ENCODE results near the gene PLEKHO1. TPM values are rescaled to one million over a fixed set of nuclear protein-coding genes. Genes with fewer than 3 reads are reported as not detected.
A peak's percentile ranks its signal among the peaks of the same experiment; 100 is the strongest.

PLEKHO1 gene
- total and polyA plus RNA-seq, 7 donors: 14.1 to 402 (median 251) TPM

GRCh38 chr1:150165622-150166612 lies 16.2 kb downstream of the PLEKHO1 start:
- DNase-seq: no peak
- intact Hi-C loops (cut with DNase I): no loop called here
- Histone ChIP-seq H3K36me3 (no peaks in the 10 kb centered on the region), H3K9me3 (no peaks in the 10 kb centered on the region), H3K4me3 (no peak overlapping the region), H3K27ac (peak overlapping the region; percentile 98 to 100 (median 99)), H3K27me3 (no peaks in the 10 kb centered on the region), H3K4me1 (peaks cover 0 to 56% (median 50%) of the 10 kb centered on the region in 4 donors)
- WGBS, 2 donors: 55 to 74% methylated on average over 14 of the region's 14 CpGs
- no peak for TF ChIP-seq POLR2A (IDR thresholded peaks at IDR 0.05)
- no peak for TF ChIP-seq EP300 (IDR thresholded peaks at IDR 0.05)
- peak in 3 of 4 experiments; percentile 60 to 67 (median 62) for TF ChIP-seq CTCF (IDR thresholded peaks at IDR 0.05)
- TF ChIP-seq POLR2AphosphoS5 (IDR thresholded peaks at IDR 0.05): peak in 3 of 4 donors; percentile 23 to 51 (median 36)

- 7 to 25% methylated on average over 6 of the region's 6 CpGs for WGBS, 2 donors
- Histone ChIP-seq H3K27ac (no peak overlapping the region), H3K4me1 (peaks cover 0 to 25% (median 22%) of the 10 kb centered on the region in 4 donors), H3K27me3 (no peaks in the 10 kb centered on the region), H3K9me3 (no peaks in the 10 kb centered on the region), H3K36me3 (no peaks in the 10 kb centered on the region), H3K4me3 (no peak overlapping the region)
- intact Hi-C loops (cut with DNase I): loop anchor here (1.0 kb wide), 2 partner anchors 96 to 207 kb away; no protein-coding TSS in a partner anchor
- TF ChIP-seq EP300 (IDR thresholded peaks at IDR 0.05) (no peak), POLR2AphosphoS5 (IDR thresholded peaks at IDR 0.05) (peak; percentile 63 to 87 (median 75)), CTCF (IDR thresholded peaks at IDR 0.05) (peak; percentile 81 to 86 (median 84)), POLR2A (IDR thresholded peaks at IDR 0.05) (no peak)
- peak; percentile 89 for DNase-seq
Measured at GRCh38 chr1:150168960-150169601, 19.4 kb downstream of the PLEKHO1 start.

- whole genome bisulfite sequencing, 2 donors: 83 to 84% methylated on average over 2 of the region's 2 CpGs
- no peak for DNase-seq
- intact Hi-C loops (cut with DNase I): no loop called here
Measured at GRCh38 chr1:150171801-150172200, 22.1 kb downstream of the PLEKHO1 start.

GRCh38 chr1:150173141-150173585 lies 23.4 kb downstream of the PLEKHO1 start:
- DNase-seq: no peak
- Histone ChIP-seq H3K9me3 (no peaks in the 10 kb centered on the region), H3K4me1 (peaks cover 0 to 6% (median 3%) of the 10 kb centered on the region in 4 donors), H3K36me3 (no peaks in the 10 kb centered on the region), H3K27ac (no peak overlapping the region), H3K4me3 (no peak overlapping the region), H3K27me3 (no peaks in the 10 kb centered on the region)
- 18 to 74% methylated on average over 7 of the region's 7 CpGs for WGBS, 2 donors
- intact Hi-C loops (cut with DNase I): no loop called here
- no peak for TF ChIP-seq EP300 (IDR thresholded peaks at IDR 0.05)
- no peak for TF ChIP-seq CTCF (IDR thresholded peaks at IDR 0.05)
- TF ChIP-seq POLR2AphosphoS5 (IDR thresholded peaks at IDR 0.05): no peak
- TF ChIP-seq POLR2A (IDR thresholded peaks at IDR 0.05): no peak

More at GRCh38 chr1:150171801-150172200, 22.1 kb downstream of the PLEKHO1 start:
- Histone ChIP-seq H3K27ac (no peak overlapping the region), H3K9me3 (no peaks in the 10 kb centered on the region), H3K4me3 (no peak overlapping the region), H3K4me1 (peaks cover 0 to 6% (median 3%) of the 10 kb centered on the region in 4 donors), H3K27me3 (no peaks in the 10 kb centered on the region), H3K36me3 (no peaks in the 10 kb centered on the region)
- no peak for TF ChIP-seq POLR2A (IDR thresholded peaks at IDR 0.05)
- TF ChIP-seq CTCF (IDR thresholded peaks at IDR 0.05): no peak
- TF ChIP-seq EP300 (IDR thresholded peaks at IDR 0.05): no peak
- TF ChIP-seq POLR2AphosphoS5 (IDR thresholded peaks at IDR 0.05): no peak
